Activated T-helper 9 cell treated with anti-CD3 and anti-CD28 coated beads, Interleukin-2, amount 50 U/mL, for 16 hours (primary cell): ENCODE measurements around the gene GAS2L3.

Experiments used
- DNase-seq: peaks from one replicate; pipeline ENCODE4 v3.0.0-alpha.2; 2020; ENCODE audit warnings: low read depth

GAS2L3 gene

DNA sequence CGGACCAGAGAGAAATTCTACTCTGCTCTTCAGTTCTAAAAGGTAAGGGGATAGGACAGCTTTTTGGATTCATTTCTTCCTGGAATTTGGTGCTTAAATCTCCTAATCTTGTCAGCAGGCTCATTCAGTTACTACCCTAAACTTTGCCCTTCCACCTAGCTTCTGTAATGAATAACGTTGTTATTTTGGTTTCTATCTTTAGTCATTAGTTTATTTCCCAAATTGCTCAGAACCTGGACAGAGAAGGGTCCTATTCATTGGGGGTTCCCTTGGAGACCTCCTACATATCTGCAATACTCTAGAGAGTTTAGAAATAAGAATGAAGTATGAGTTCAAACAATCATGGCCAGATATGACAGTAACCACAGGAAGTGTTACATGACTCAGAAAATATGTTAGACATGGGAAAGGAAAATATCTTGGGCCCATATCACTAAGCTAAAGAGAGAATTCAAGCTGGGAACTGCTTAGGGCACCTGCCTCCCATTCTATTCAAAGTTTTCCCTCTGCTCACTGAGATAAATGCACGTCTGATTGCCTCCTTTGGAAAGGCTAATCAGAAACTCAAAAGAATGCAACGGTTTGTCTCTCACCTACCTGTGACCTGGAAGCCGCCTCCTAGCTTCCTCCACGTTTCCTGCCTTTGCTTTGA is 87.9 kb downstream of the GAS2L3 start:
- no peak for DNase-seq

DNA sequence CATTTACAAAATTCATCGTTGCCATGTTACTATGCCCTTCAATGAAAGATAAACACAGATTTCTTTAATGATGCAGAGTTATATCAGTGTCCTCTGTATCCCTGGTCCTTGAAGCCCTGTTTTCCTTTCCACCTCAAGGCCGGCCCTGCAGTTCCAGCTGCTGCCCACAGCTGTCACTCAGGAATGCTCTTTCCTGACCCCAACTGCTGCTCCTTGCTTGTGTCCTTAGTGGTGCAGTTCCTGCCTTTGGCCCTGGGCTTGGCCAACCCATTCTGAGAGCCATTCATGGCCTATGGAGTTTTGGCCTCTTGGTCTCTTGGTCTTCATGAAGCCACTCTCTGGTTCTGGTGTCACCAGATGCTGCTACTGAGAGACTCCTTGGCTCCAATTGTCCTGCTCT is 93.1 kb downstream of the GAS2L3 start:
- DNase-seq: no peak

DNA sequence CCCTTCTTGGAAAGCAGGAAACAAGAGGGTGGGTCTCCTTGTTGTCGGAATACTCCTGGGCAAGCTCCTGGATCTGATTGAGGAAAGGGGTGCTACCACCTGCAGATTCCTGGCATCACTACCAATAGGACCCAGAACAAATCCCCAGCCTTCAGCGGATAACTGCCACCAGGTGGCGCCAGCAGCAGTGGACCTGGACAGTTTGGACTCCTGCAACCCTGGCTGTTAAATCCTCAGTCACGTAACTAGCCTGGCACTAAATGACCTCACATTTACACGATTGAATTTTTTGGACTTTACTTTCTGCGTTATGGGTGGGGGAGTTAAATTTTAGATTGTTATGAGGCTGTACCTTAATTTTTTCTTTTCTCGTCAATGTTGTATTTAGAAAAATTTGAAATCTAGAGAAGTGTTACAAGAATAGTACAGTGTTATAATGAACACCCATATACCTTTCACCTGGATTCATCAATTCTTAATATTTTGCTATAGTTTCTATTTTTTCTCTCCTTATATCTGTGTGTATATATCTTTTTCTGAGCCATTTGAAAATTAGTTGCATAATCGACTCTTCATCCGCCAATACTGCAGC is 95.6 kb downstream of the GAS2L3 start:
- no peak for DNase-seq

DNA sequence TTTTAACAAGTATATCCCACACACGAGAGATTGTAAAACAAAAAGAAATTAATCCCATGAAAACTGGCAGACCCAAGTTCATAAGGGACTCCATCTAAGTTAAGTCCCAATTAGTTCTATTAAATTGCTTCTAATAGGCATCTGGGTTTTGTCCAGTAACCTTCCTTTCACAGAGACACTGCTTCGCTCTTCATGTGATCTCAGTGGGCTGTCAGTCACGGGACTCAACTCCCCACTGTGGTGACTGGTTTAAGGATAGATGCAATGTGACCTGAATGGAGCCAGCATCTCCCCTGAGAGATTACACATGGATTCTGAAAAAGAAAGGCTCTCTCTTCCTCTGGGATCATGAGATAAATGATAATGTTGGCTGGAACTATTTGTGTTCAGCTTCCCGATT is 96.4 kb downstream of the GAS2L3 start:
- no peak for DNase-seq

DNA sequence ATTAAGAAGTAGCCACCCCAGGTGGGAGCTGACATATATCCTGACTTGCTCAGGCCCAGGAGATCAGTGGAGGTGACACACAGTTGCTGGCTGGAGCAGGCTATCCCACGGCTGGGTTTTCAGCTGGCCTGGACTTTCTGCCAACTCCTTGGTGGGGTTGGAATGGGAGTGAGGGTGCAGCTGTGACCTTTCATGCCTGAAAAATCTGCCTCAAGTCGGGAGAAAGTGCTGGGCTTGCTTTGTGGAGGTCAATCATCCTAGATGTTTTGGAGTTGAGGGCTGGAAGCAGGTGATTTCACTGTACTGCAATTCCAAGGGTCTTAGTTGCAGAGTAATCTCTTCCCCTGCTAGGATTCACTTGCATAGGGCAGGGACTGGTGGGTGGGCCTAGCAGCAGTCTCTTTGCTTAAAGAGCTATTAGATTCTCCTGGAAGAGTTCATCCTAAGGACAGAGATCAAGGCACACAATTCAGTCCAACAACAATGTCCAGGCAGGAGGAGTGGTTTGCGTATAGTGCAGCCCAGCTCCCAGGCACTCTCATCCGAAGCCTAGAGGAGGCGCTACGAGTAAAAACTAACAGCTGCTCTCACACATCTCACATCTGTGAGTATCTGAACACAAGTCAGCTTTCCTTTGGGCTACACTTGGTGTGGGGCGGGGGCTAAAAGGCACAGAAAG is 98.1 kb downstream of the GAS2L3 start:
- DNase-seq: no peak

DNA sequence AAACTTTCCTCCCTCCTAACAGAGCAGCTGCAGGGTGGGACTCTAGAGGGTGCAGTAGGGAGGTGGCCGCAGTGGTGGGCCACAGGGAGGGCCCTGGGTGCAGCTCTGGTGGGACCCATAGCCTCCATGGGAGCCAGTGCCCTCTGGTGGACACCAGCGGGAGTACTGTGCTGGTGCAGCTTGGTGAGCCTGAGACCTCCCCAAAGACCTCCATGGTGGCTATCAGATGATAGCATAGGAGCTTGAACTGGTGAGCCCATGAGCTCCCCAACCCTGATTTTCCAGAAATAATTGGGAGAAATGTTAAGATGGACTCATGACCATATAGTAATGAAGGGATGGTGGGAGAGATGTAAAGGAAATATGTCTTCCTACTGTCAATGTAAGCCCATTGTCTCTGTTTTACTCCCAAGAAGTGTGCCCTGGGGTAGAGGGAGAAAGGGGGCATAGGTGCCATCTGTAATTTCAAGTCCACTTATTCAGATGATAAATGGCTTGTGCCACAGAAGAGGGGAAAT is 98.7 kb downstream of the GAS2L3 start:
- no peak for DNase-seq

DNA sequence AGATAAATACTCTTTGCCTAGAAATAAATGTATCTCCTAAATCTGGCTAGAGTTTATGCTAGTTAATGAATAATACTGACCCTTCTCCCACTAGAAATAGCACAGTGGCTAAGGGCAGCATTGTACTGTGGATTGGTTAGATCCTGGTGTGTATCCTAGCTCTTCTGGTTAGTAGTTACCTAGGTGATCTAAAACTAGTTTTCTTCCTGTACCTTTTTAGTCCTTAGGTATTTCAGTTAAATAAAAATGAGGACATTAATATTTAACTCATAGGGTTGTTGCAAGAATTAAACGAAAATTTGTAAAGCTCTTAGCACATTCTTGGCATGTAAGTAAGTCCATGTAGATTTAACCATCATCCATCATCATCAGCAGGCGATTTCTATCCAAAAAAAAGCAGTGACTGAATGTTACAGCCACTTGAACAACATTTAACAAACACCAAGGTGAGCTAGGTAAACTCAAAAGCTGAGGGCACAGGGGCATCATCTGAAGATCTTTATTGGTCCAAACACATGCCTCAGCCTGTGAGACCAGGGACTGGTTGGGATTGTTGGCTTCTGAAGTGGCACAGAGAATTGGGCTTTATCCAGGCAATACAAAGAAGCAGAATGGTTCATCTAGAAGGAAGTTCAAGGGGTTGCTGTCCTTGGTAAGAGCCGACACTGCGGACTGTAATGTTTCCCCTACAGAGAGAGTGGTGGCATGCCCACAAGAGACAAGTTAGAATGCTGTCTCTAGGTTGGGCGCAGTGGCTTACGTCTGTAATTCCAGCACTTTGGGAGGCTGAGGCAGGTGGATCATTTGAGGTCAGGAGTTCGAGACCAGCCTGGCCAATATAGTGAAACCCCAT is 100.8 kb downstream of the GAS2L3 start:
- DNase-seq: no peak
